AG04450 (cell line): ENCODE measurements around the gene EHF. TPM values are rescaled to one million over a fixed set of nuclear protein-coding genes. Genes with fewer than 3 reads are reported as not detected.

Experiments used
- CTCF ChIA-PET: fragments of 300-600, 350-600 bp; formaldehyde crosslinking; extraction: SDS; loops from one replicate; lab custom pipeline; 2022; ENCODE audit warnings: antibody characterized with exemption, inconsistent platforms; lab: Charles Lee
- POLR2A ChIA-PET: fragments of 350-600 bp; formaldehyde crosslinking; extraction: SDS; loops from one replicate; lab custom pipeline; 2021; ENCODE audit warnings: antibody characterized with exemption, inconsistent platforms; lab: Yijun Ruan, JAX
- DNase-seq: peaks from one replicate; pipeline ENCODE4 v3.0.0-alpha.2; 2011; ENCODE audit warnings: low read depth, low spot score
- H3K27ac ChIP-seq: one replicate; pipeline ENCODE4 v1.5.1; 2012; ENCODE audit warnings: low read depth, low read length, control low read depth
- H3K27me3 ChIP-seq: one replicate; pipeline ENCODE4 v1.6.0; 2012; ENCODE audit warnings: low read length; ENCODE audit not compliant: control insufficient read depth, insufficient read depth
- H3K4me3 ChIP-seq: 2 replicates; pipeline ENCODE4 v1.5.1; 2011; ENCODE audit warnings: mild to moderate bottlenecking, low read depth, low read length, control low read depth
- H3K9me3 ChIP-seq: 2 replicates; pipeline ENCODE4 v1.5.1; 2012; ENCODE audit warnings: low read length; ENCODE audit not compliant: control insufficient read depth, insufficient read depth
- polyA plus RNA-seq: library from polyadenylated mRNA; depleted of rRNA; stranded (reverse); fragments of >200 nt; gene quantifications from 2 replicates; pipeline ENCODE4 v1.2.3, GENCODE V29; 2011; rRNA removed
- TF ChIP-seq, protein P1 (sequence below): IDR thresholded peaks from 2 replicates; pipeline ENCODE4 v1.5.1; 2011; ENCODE audit warnings: low read depth, low read length, control low read depth, inconsistent platforms

Gene EHF
- polyA plus RNA-seq, 1 experiment, result 0.05 TPM

DNA sequence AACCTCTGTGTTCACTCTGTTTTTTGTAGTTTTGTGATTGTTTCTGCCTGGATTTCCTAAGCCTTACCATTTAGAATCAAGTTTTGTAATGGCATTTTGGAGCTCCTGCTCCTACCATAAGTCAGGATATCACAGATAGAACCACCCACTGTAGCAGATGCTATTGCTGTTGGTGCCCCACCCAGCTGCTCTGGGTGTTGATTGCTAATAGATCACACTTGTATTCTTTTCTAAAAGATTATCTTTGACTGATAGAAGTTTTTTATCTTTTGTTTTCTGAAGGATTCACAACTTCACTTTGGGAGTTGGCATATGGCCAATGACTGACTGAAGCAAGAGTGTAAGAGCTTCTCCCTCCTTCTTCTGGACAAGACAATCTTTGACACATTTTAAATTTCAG, 76.0 kb downstream of the EHF start:
- no peaks in the 10 kb centered on the region; the same call in 1 of the 2 replicates for H3K9me3 ChIP-seq
- ChIA-PET POLR2A (no interaction called here), CTCF (no interaction called here)
- H3K27ac ChIP-seq, result no peak overlapping the region
- H3K4me3 ChIP-seq, result no peak overlapping the region
- TF ChIP-seq, protein P1, sequence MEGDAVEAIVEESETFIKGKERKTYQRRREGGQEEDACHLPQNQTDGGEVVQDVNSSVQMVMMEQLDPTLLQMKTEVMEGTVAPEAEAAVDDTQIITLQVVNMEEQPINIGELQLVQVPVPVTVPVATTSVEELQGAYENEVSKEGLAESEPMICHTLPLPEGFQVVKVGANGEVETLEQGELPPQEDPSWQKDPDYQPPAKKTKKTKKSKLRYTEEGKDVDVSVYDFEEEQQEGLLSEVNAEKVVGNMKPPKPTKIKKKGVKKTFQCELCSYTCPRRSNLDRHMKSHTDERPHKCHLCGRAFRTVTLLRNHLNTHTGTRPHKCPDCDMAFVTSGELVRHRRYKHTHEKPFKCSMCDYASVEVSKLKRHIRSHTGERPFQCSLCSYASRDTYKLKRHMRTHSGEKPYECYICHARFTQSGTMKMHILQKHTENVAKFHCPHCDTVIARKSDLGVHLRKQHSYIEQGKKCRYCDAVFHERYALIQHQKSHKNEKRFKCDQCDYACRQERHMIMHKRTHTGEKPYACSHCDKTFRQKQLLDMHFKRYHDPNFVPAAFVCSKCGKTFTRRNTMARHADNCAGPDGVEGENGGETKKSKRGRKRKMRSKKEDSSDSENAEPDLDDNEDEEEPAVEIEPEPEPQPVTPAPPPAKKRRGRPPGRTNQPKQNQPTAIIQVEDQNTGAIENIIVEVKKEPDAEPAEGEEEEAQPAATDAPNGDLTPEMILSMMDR, result no peak
- H3K27me3 ChIP-seq, result no peaks in the 10 kb centered on the region
- no peak for DNase-seq

DNA sequence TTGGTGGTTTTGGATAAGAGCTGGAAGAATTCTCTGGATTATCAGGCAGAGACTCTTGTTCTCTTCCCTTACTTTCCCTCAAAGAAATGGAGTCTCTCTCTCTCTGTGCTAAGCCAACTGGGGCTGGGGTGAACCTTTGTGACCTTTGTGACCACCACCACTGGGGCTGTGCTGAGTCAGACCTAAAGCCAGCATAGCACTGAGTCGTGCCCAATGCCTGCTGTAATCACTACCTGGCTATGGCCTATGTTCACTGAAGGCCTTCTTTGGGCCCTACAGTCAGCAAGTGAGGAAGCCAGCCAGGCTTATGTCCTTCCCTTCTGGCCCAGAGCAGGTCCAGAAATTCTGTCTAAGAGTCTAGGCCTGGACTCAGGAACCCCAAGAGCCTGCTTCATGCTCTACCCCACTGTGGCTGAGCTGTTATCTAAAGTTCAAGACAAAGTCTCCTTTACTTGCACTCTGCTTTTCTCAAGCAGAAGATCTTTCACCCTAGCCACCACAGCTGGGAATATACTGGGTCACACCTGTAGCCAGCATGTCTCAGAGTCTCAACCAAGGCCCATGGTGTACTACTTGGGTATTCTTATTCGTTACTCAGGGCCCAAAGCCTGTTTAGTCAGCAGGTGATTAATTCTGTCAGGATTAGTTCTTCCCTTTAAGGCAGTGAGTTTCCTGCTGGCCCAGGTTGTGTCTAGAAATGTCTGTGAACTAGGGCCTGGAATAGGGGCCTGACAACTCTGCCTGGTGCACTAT, 86.0 kb downstream of the EHF start:
- DNase-seq, result no peak
- no peaks in the 10 kb centered on the region for H3K27me3 ChIP-seq

DNA sequence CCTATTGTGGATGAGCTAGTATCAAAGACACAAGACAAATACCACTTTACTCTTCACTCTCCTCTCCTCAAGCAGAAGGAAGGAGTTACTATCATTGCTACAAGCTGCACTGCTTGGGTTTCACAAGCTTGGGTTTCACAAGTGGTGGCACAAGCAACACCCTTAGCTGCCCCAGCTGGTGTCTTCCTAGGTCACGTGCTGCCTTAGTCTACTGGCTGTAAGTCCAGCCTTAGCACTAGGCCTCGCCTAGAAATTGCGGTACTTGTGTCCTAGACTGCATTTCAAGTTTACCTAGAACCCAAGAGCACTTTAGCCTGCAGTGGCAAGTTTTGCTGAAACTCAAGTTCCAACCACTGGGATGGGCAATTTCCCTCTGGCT, 86.6 kb downstream of the EHF start:
- Histone ChIP-seq H3K27ac (no peak overlapping the region), H3K4me3 (no peak overlapping the region), H3K27me3 (no peaks in the 10 kb centered on the region), H3K9me3 (peaks cover 4% of the 10 kb centered on the region)
- DNase-seq, result no peak
- CTCF ChIA-PET, result no interaction called here
- POLR2A ChIA-PET, result interaction anchor here (0.6 kb wide), 1 partner anchor 51 kb away, joined by 3 read pairs; no protein-coding TSS in a partner anchor
- TF ChIP-seq, protein P1, result no peak

More for the DNA sequence above, 86.0 kb downstream of the EHF start:
- H3K9me3 ChIP-seq, result peaks cover 8% of the 10 kb centered on the region
- ChIA-PET CTCF (no interaction called here), POLR2A (interaction anchor here (0.6 kb wide), 1 partner anchor 50 kb away, joined by 3 read pairs; no protein-coding TSS in a partner anchor)
- H3K4me3 ChIP-seq, result no peak overlapping the region
- no peak overlapping the region for H3K27ac ChIP-seq
- TF ChIP-seq, protein P1, result no peak

Other genes with a start within 250 kb of the EHF start
- gene CAT, start 182.2 kb upstream of the EHF start, polyA plus RNA-seq, result 84.5 and 104 TPM in 2 replicates
- not detected in 2 replicates for gene ELF5, start 107.3 kb upstream of the EHF start, polyA plus RNA-seq